ENCODE data around the gene FAM149B1. TPM values are rescaled to one million over a fixed set of nuclear protein-coding genes. Genes with fewer than 3 reads are reported as not detected.
"Not testable (repeated sequence)": the region's sequence is repeated elsewhere in the genome, so short reads cannot be mapped to it uniquely, and the experiment has no call there.

FAM149B1 gene
- total RNA-seq, 1 donor from 2014 or later = 12.9 TPM

DNA sequence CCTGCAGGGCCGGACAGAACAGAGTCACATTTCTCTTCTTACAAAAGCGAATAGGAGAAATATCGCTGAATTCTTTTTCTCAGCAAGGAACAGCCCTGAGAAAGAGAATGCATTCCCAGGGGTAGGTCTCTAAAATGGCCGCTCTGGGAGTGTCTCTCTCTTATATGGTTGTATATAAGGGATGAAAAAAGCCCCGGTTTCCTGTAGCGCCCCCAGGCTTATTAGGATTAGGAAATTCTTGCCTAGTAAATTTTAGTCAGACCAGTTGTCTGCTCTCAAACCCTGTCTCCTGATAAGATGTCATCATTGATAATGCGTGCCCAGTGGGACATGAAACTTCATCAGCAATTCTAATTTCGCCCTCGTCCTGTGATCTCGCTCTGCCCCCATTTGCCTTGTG is 90.7 kb downstream of the FAM149B1 start:
- ATAC-seq (ENCODE audit: poor library complexity); intact Hi-C loops (cut with DNase I); DNase-seq: not testable (repeated sequence)

DNA sequence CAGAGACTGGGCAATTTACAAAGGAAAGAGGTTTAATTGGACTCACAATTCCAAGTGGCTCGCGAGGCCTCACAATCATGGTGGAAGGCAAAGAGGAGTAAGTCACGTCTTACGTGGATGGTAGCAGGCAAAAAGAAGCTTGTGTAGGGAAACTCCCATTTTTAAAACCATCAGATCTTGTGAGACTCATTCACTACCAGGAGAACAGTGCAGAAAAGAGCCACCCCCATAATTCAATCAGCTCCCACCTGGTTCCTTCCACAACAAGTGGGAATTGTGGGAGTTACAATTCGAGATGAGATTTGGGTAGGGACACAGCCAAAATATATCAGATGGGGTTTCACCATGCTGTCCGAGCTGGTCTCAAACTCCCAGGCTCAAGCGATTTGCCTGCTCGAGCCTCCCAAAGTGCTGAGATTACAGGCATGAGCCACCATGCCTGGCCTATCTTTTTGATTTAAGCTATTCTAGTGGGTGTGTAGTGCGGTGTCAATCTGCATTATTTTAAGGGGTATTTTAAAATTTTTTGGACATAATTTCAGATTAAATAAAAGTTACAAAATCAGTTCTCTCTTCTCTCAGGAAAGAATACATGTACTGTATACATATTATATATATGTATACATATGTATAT is 93.6 kb downstream of the FAM149B1 start:
- intact Hi-C loops (cut with DNase I) = no loop called here
- no peak for DNase-seq
- no peak for ATAC-seq (ENCODE audit: poor library complexity)

DNA sequence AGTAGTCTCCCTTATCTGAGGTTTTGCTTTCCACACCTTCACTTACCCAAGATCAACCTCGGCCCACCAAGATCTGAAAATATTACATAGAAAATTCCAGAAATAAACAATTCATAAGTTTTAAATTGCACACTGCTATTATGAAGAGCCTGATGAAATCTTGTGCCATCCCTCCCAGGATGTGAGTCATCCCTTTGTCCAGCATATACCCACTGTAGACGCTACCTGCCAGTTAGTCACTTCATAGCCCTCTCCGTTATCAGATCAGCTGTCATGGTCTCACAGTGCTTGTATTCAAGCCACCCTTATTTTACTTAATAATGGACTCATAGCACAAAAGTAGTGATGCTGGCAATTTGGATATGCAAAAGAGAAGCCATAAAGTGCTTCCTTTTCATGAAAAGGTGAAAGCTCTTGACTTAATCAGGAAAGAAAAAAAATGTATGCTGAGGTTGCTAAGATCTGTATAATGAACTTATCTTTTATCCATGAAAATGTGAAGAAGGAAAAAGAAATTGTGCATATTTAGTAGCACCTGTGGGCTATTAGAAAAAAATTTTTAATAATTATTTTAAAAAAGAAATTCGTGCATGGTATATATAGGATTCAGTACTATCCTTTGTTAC is 94.3 kb downstream of the FAM149B1 start:
- DNase-seq (no peak), ATAC-seq (ENCODE audit: poor library complexity) (no peak)
- intact Hi-C loops (cut with DNase I) = no loop called here

DNA sequence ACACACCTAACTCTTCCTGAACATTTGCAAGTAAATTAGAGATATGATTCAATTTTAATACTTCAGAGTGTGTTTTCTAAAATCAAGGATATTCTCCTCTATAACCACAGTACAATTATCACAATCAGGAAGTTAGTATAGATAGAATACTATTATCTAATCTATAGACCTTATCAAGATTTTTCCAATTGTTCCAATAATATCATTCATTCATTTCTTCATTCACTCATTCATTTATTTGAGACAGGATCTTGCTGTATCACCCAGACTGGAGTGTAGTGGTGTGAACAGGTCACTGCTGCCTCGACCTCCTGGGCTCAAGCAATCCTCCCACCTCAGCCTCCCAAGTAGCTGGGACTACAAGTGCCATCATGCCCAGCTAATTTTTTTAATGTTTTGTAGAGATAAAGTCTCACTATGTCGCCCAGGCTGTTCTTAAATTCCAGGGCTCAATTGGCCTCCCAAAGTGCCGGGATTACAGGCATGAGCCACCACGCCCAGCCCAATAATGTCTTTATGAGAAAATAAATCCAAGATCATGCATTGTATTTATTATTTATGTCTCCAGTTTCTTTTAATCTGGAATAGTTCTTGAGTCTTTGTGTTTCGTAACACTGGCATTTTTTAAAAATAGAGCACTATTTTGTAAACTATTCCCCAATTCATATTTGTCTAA is 95.1 kb downstream of the FAM149B1 start:
- ATAC-seq (ENCODE audit: poor library complexity) = no peak
- intact Hi-C loops (cut with DNase I) = no loop called here
- DNase-seq = no peak

DNA sequence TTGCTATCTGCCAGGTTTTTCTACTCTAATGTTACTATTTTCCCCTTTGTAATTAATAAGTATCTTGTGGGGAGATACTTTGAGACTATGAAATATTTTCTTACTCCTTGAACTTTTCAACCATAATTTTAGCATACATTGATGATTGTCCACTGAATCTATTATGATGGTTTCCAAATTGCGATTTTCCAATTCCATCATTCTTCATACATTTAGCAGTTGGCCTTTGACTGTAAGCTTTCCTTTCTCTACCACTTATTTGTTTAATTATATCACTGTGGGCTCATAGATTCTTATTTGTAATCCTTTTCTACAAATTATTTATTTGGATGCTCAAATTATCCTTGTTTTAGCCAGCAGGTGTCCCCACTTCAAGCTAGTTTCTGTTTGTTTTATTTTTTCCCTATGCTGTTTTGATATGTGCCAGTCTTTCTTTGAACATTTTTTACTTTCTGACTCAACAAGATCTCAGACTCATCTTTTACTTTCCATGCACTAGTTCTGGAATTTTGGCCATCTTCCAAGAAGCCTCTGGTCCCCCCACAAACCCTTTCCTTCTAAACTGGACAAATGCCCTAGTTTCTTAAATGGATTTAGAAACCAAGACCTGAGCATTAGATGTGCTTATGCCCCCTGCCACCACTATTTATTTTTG is 95.9 kb downstream of the FAM149B1 start:
- intact Hi-C loops (cut with DNase I) = no loop called here
- ATAC-seq (ENCODE audit: poor library complexity) = no peak

DNA sequence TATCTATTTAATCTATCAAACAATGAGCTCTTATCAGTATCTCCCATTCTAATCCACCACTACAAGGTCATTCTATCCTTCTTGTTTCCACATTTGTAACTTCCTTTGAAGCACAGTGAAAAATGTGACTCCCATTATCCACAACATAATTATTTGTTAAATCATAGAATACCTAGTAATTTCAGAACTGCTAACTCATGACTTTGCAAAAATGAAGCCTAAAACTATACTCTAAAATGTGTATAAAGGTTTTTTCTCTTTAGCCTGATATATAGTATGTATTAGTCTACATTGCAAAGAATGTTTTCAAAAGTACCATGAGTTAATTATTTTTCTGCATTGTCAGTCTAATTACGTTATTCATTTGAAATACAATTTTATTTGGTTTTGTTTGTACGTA is 96.5 kb downstream of the FAM149B1 start:
- ATAC-seq (ENCODE audit: poor library complexity) = no peak
- intact Hi-C loops (cut with DNase I) = no loop called here
- no peak for DNase-seq

More for the DNA sequence above, 95.9 kb downstream of the FAM149B1 start:
- DNase-seq = no peak

DNA sequence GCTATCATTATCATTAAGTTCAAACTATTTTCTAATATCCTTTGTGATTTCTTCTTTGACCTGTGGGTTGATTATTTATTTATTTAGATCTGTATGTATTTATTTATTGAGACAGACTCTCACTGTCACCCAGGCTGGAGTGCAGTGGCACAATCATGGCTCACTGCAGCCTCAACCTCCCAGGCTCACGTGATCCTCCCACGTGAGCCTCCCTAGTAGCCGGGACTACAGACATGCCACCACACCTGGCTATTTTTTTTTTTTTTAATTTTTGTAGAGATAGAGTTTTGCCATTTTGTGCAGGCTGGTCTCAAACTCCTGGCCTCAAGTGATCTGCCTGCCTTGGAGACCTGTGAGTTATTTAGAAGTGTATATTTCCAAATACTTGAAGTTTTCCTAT is 113.2 kb downstream of the FAM149B1 start:
- no peak for DNase-seq
- ATAC-seq (ENCODE audit: poor library complexity) = no peak
- intact Hi-C loops (cut with DNase I) = no loop called here

DNA sequence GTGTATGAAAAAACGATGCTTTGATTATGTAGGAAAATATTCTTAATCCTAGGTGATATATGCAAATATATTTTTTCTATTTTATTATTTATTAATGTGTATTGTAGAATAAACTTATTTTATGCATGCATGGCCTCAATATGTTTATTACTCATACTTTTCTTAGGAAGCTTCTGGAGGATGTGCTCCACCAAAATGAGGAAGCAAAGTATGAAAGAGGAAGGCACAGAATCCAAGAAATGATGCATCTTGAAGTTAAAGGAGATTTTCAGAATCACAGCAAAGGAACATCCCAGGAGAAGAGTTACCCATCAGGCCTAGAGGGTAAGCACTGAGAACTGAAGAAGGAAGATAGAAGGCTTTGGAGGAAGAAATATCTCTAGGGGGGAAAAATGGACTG is 119.5 kb downstream of the FAM149B1 start:
- DNase-seq (no peak), ATAC-seq (ENCODE audit: poor library complexity) (no peak)
- intact Hi-C loops (cut with DNase I) = no loop called here

DNA sequence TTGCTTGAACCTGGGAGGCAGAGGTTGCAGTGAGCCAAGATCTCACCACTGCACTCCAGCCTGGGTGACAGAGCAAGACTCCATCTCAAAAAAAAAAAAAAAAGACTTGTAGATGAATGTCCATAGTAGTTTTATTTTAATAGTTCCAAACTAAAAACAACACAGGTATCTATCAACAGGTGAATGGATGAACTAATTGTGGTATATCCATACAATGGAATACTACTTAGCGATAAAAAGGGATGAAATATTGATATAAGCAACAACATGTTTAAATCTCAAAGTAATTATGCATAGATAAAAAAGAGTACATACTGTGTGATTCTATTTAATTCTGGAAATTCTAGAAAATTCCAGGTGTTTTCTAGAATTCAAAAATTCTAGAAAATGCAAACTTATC is 122.0 kb downstream of the FAM149B1 start:
- no peak for DNase-seq
- intact Hi-C loops (cut with DNase I) = no loop called here
- no peak for ATAC-seq (ENCODE audit: poor library complexity)

DNA sequence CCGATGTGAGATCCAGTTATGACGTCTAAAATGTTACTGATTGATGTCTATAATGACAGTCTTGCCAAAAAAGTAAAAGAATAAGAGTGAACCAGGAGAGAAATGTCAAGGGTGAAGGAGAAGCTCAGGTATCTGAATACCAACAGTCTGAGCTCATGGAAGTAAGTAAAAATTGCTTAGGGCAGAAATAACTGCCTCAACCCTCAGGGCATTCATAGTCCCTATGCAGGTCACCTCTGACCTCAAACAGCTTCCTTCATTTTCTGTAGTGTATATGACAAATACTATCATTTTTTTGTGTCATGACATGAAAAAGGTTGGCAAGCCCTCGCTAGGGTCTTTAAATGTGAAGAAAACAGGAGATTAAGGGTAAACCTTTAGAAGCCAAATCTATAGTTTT is 125.5 kb downstream of the FAM149B1 start:
- DNase-seq (no peak), ATAC-seq (ENCODE audit: poor library complexity) (no peak)
- intact Hi-C loops (cut with DNase I) = no loop called here

Other genes starting within 250 kb of the FAM149B1 start
- gene PLA2G12B, start 213.3 kb upstream of the FAM149B1 start, total RNA-seq = 0.73 TPM
- 79.2 TPM for gene P4HA1, start 71.3 kb upstream of the FAM149B1 start, total RNA-seq
- 4.1 TPM for gene NUDT13, start 57.7 kb upstream of the FAM149B1 start, total RNA-seq
- 14.4 TPM for gene ECD, start 111 bp upstream of the FAM149B1 start, total RNA-seq
- gene DNAJC9, start 79.1 kb downstream of the FAM149B1 start, total RNA-seq = 7.8 TPM
- 102 TPM for gene MRPS16, start 84.5 kb downstream of the FAM149B1 start, total RNA-seq
- gene CFAP70, start 190.7 kb downstream of the FAM149B1 start, total RNA-seq = 1.5 TPM
- gene ANXA7, start 245.9 kb downstream of the FAM149B1 start, total RNA-seq = 99.4 TPM